Body of pancreas (tissue), 4 donors: ENCODE measurements around the gene PPIL4.

ENCODE experiments used
- CTCF ChIP-seq, 7 experiments: fragments of 450-650 bp in 4 of 7; fragments of 200-600 bp in 3 of 7; sonication (generic) in 3 of 7; IDR thresholded peaks; one replicate each; pipeline ENCODE4 v1.5.1; 2016 to 2019; ENCODE audit warnings: antibody characterized with exemption in 7 of 7
- POLR2A ChIP-seq, 3 donors: fragments of 450-650 bp; IDR thresholded peaks; one replicate each; pipeline ENCODE4 v1.6.1; 2016; ENCODE audit warnings: antibody characterized with exemption in 3 of 3, mild to moderate bottlenecking in 2 of 3

GRCh38 chr6:149503872-149504271 lies 42.0 kb downstream of the PPIL4 start:
- TF ChIP-seq CTCF (IDR thresholded peaks at IDR 0.05) = no peak
- no peak for TF ChIP-seq POLR2A (IDR thresholded peaks at IDR 0.05)
